ENCODE results near the gene WWOX.

The WWOX gene

GRCh38 chr16:78372277-78372676, 272.8 kb downstream of the WWOX start:
- TF ChIP-seq, protein P1, sequence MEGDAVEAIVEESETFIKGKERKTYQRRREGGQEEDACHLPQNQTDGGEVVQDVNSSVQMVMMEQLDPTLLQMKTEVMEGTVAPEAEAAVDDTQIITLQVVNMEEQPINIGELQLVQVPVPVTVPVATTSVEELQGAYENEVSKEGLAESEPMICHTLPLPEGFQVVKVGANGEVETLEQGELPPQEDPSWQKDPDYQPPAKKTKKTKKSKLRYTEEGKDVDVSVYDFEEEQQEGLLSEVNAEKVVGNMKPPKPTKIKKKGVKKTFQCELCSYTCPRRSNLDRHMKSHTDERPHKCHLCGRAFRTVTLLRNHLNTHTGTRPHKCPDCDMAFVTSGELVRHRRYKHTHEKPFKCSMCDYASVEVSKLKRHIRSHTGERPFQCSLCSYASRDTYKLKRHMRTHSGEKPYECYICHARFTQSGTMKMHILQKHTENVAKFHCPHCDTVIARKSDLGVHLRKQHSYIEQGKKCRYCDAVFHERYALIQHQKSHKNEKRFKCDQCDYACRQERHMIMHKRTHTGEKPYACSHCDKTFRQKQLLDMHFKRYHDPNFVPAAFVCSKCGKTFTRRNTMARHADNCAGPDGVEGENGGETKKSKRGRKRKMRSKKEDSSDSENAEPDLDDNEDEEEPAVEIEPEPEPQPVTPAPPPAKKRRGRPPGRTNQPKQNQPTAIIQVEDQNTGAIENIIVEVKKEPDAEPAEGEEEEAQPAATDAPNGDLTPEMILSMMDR (IDR thresholded peaks at IDR 0.05), result no peak
- Histone ChIP-seq H3K27me3 (no peaks in the 10 kb centered on the region), H3K4me3 (no peak overlapping the region), H3K9me3 (no peaks in the 10 kb centered on the region), H3K27ac (no peak overlapping the region), H3K4me1 (no peaks in the 10 kb centered on the region), H3K36me3 (no peaks in the 10 kb centered on the region)
- intact Hi-C loops (cut with DNase I; ENCODE audit: low total_unique reads), result no loop called here
- no peak for DNase-seq

GRCh38 chr16:78375055-78375679, 275.7 kb downstream of the WWOX start:
- H3K4me1 ChIP-seq, result no peaks in the 10 kb centered on the region
- no peak overlapping the region for H3K27ac ChIP-seq
- no peaks in the 10 kb centered on the region for H3K27me3 ChIP-seq
- no peak for DNase-seq
- H3K36me3 ChIP-seq, result no peaks in the 10 kb centered on the region
- intact Hi-C loops (cut with DNase I; ENCODE audit: low total_unique reads), result no loop called here
- H3K9me3 ChIP-seq, result no peaks in the 10 kb centered on the region
- TF ChIP-seq, protein P1 (IDR thresholded peaks at IDR 0.05), result no peak
- H3K4me3 ChIP-seq, result no peak overlapping the region

- Histone ChIP-seq H3K27ac (no peak overlapping the region), H3K4me3 (no peak overlapping the region), H3K9me3 (no peaks in the 10 kb centered on the region), H3K4me1 (no peaks in the 10 kb centered on the region), H3K27me3 (no peaks in the 10 kb centered on the region), H3K36me3 (no peaks in the 10 kb centered on the region)
- intact Hi-C loops (cut with DNase I; ENCODE audit: low total_unique reads), result no loop called here
- TF ChIP-seq, protein P1 (IDR thresholded peaks at IDR 0.05), result no peak
- no peak for DNase-seq
Measured at GRCh38 chr16:78376452-78376851, 277.0 kb downstream of the WWOX start.

- TF ChIP-seq, protein P1 (IDR thresholded peaks at IDR 0.05), result no peak
- no peak overlapping the region for H3K27ac ChIP-seq
- no peaks in the 10 kb centered on the region for H3K9me3 ChIP-seq
- intact Hi-C loops (cut with DNase I; ENCODE audit: low total_unique reads), result no loop called here
- DNase-seq, result no peak
- no peaks in the 10 kb centered on the region for H3K36me3 ChIP-seq
- H3K4me3 ChIP-seq, result no peak overlapping the region
- no peaks in the 10 kb centered on the region for H3K27me3 ChIP-seq
- H3K4me1 ChIP-seq, result no peaks in the 10 kb centered on the region
Measured at GRCh38 chr16:78377312-78377711, 277.9 kb downstream of the WWOX start.

- Histone ChIP-seq H3K27ac (no peak overlapping the region), H3K4me3 (no peak overlapping the region), H3K27me3 (no peaks in the 10 kb centered on the region), H3K36me3 (no peaks in the 10 kb centered on the region), H3K4me1 (no peaks in the 10 kb centered on the region), H3K9me3 (no peaks in the 10 kb centered on the region)
- DNase-seq, result no peak
- TF ChIP-seq, protein P1 (IDR thresholded peaks at IDR 0.05), result no peak
- intact Hi-C loops (cut with DNase I; ENCODE audit: low total_unique reads), result no loop called here
Measured at GRCh38 chr16:78381060-78381459, 281.6 kb downstream of the WWOX start.

GRCh38 chr16:78383118-78383517, 283.7 kb downstream of the WWOX start:
- H3K27me3 ChIP-seq, result no peaks in the 10 kb centered on the region
- H3K4me1 ChIP-seq, result no peaks in the 10 kb centered on the region
- H3K36me3 ChIP-seq, result no peaks in the 10 kb centered on the region
- no peaks in the 10 kb centered on the region for H3K9me3 ChIP-seq
- intact Hi-C loops (cut with DNase I; ENCODE audit: low total_unique reads), result no loop called here
- DNase-seq, result no peak
- TF ChIP-seq, protein P1 (IDR thresholded peaks at IDR 0.05), result no peak
- no peak overlapping the region for H3K4me3 ChIP-seq
- H3K27ac ChIP-seq, result no peak overlapping the region

Data from tibial artery (tissue), 4 donors.